Ishikawa (cell line): Measurements from ENCODE around the gene CLPX.

Experiments used
- CEBPB ChIP-seq: IDR thresholded peaks from 2 replicates; pipeline ENCODE4 v1.6.1; 2012
- CREB1 ChIP-seq: IDR thresholded peaks from 2 replicates; pipeline ENCODE4 v1.6.1; 2012; ENCODE audit warnings: low read depth
- EGR1 ChIP-seq: IDR thresholded peaks from 2 replicates; pipeline ENCODE4 v1.6.1; 2012
- EP300 ChIP-seq: IDR thresholded peaks from 2 replicates; pipeline ENCODE4 v1.6.1; 2012; ENCODE audit warnings: borderline replicate concordance
- FOXM1 ChIP-seq: IDR thresholded peaks from 2 replicates; pipeline ENCODE4 v1.6.1; 2012; ENCODE audit warnings: low read depth, borderline replicate concordance
- MAX ChIP-seq: IDR thresholded peaks from 2 replicates; pipeline ENCODE4 v1.6.1; 2012
- NFIC ChIP-seq: IDR thresholded peaks from 2 replicates; pipeline ENCODE4 v1.6.1; 2012
- RAD21 ChIP-seq: IDR thresholded peaks from 2 replicates; pipeline ENCODE4 v1.6.1; 2012; ENCODE audit warnings: low read depth
- REST ChIP-seq: IDR thresholded peaks from 2 replicates; pipeline ENCODE4 v1.6.1; 2012; ENCODE audit warnings: low read depth, mild to moderate bottlenecking
- TAF1 ChIP-seq: IDR thresholded peaks from 2 replicates; pipeline ENCODE4 v1.6.1; 2012; ENCODE audit warnings: low read depth, mild to moderate bottlenecking
- TCF12 ChIP-seq: IDR thresholded peaks from 2 replicates; pipeline ENCODE4 v1.6.1; 2012; ENCODE audit warnings: low read depth
- TEAD4 ChIP-seq: IDR thresholded peaks from 2 replicates; pipeline ENCODE4 v1.6.1; 2012
- YY1 ChIP-seq: IDR thresholded peaks from 2 replicates; pipeline ENCODE4 v1.6.1; 2012; ENCODE audit warnings: low read depth
- ZBTB7A ChIP-seq: IDR thresholded peaks from 2 replicates; pipeline ENCODE4 v1.6.1; 2012; ENCODE audit warnings: low read depth
- TF ChIP-seq, protein P1 (sequence below): IDR thresholded peaks from 2 replicates; pipeline ENCODE4 v1.6.1; 2012

CLPX gene

DNA sequence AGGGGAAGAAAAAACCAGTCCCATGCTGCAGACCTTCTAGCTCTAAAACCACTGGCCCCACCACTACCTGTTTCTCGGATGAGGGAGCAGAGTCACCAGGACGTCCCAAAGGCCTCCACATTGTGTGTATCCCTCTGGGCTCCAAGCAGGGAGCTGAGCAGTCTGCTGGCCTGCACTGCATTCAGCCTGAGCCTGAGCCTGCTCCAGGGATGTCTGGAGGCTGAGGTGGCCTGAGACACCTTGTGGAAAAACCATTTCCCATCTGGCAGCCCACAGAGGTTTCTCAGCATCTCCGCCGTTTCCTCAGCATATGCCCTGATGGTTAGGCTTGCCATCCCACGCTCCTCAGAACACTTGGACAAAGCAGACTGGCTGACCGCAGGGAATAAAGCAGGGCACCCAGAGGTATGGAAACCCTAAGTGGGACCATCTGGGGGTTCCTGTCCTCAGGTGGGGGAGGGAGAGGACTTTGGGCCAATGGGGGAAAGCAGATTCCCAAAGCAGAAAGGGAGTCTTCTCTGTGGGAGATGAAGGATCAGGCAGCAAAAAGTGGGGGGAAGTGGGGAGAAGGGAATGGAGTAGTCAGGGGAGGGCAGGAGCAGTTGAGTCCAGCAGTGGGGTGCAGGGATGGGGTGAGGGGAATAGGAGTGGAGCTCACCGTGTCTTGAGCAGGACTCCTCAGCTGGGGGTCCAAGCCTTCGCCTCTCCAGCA is 25.8 kb upstream of the CLPX start, which contains the start of gene CILP:
Gene CILP, minus strand, starts transcription at position 704 of the 712 bp plus-strand sequence. CDS start 1,718 bp downstream, outside the sequence.
- TF ChIP-seq REST (no peak), YY1 (no peak), RAD21 (no peak), CEBPB (no peak), CREB1 (no peak), EP300 (no peak), TAF1 (no peak), ZBTB7A (no peak), MAX (no peak), FOXM1 (no peak), TEAD4 (no peak), TCF12 (no peak), EGR1 (no peak), NFIC (no peak)
- TF ChIP-seq, protein P1, sequence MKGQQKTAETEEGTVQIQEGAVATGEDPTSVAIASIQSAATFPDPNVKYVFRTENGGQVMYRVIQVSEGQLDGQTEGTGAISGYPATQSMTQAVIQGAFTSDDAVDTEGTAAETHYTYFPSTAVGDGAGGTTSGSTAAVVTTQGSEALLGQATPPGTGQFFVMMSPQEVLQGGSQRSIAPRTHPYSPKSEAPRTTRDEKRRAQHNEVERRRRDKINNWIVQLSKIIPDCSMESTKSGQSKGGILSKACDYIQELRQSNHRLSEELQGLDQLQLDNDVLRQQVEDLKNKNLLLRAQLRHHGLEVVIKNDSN = no peak

GRCh38 chr15:65209701-65210643 is 24.8 kb upstream of the CLPX start:
- TF ChIP-seq RAD21 = no peak
- TF ChIP-seq EGR1 = no peak
- TF ChIP-seq EP300 = peak; percentile 87
- peak; percentile 85 for TF ChIP-seq CEBPB
- TF ChIP-seq NFIC = peak; percentile 66
- TF ChIP-seq ZBTB7A = no peak
- TF ChIP-seq TEAD4 = peak; percentile 92
- TF ChIP-seq TCF12 = peak; percentile 85
- TF ChIP-seq MAX = peak; percentile 46
- TF ChIP-seq FOXM1 = peak; percentile 75; the same call in 1 of the 2 replicates
- 0 out of 2 replicates have a peak, but pooled peaks have one; percentile 22 for TF ChIP-seq TAF1
- TF ChIP-seq CREB1 = no peak
- TF ChIP-seq, protein P1 = no peak
- no peak for TF ChIP-seq YY1
- TF ChIP-seq REST = no peak

DNA sequence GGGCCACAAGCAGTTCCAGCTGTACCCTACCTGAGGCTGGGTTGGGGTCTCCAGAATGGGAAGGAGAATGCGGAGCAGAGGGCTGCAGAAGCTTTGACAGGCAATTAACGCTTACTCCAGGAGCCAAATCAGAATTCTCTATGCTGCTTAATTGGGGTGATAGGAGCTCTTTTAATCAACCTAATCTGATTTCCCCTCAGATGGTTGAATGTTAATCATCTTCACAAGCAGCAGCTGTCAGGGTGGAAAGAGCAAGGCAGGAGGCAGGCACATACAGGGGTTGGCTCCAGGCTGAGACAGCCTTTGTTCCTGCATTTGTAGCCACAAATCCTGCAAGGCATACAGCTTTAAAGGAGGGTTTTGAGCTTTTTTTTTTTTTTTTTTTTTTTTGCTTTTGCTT is 23.5 kb upstream of the CLPX start:
- TF ChIP-seq MAX (no peak), EGR1 (no peak), TAF1 (no peak), CREB1 (no peak), CEBPB (no peak), RAD21 (no peak), YY1 (no peak), TCF12 (no peak), TEAD4 (no peak), EP300 (no peak), REST (no peak), FOXM1 (no peak), ZBTB7A (no peak)
- TF ChIP-seq, protein P1 = no peak
